GM12892 (cell line): ENCODE data around the gene PRSS36. TPM values are rescaled to one million over a fixed set of nuclear protein-coding genes. Genes with fewer than 3 reads are reported as not detected.
A peak's percentile ranks its signal among the peaks of the same experiment; 100 is the strongest.
"Not testable (repeated sequence)": the region's sequence is repeated elsewhere in the genome, so short reads cannot be mapped to it uniquely, and the experiment has no call there.

Source experiments
- DNase-seq: peaks from one replicate; pipeline ENCODE4 v3.0.0; 2011; ENCODE audit not compliant: insufficient read length
- FAIRE-seq: peaks from 2 replicates; lab custom pipeline; 2011; peaks lifted over from hg19 to GRCh38; lab: Jason Lieb, UNC
- POLR2A ChIP-seq: IDR thresholded peaks from 2 replicates; pipeline ENCODE4 v1.6.1; 2011; ENCODE audit warnings: low read depth, low read length, control low read depth
- POLR2AphosphoS5 ChIP-seq: IDR thresholded peaks from 2 replicates; pipeline ENCODE4 v1.6.1; 2011; ENCODE audit warnings: low read depth, low read length, control low read depth
- TAF1 ChIP-seq: IDR thresholded peaks from 2 replicates; pipeline ENCODE4 v1.6.1; 2011; ENCODE audit warnings: low read depth, mild to moderate bottlenecking, control low read depth, low read length, borderline replicate concordance
- polyA plus RNA-seq: library from polyadenylated mRNA; unstranded; fragments of >200 nt; gene quantifications from one replicate; pipeline ENCODE4 v1.2.1, GENCODE V29; 2012; ENCODE audit warnings: missing spikeins, inconsistent platforms; ENCODE audit not compliant: missing spikeins

Gene PRSS36
- polyA plus RNA-seq = 0.28 TPM

GRCh38 chr16:31149894-31150890, at the start of gene PRSS36:
PRSS36 (minus strand) TSS chr16:31150066; CDS start chr16:31150035, 31 bp downstream.
- TF ChIP-seq POLR2AphosphoS5 (no peak), POLR2A (no peak), TAF1 (no peak)
- FAIRE-seq (no peak), DNase-seq (no peak)

GRCh38 chr16:31199430-31200041, 49.7 kb upstream of the PRSS36 start:
- FAIRE-seq (no peak), DNase-seq (no peak)
- TF ChIP-seq POLR2A (peak; percentile 72), POLR2AphosphoS5 (peak; percentile 80), TAF1 (no peak)

GRCh38 chr16:31198207-31198882, 48.5 kb upstream of the PRSS36 start:
- no peak for FAIRE-seq
- TF ChIP-seq POLR2A = peak; percentile 44; the same call in 1 of the 2 replicates
- TF ChIP-seq TAF1 = no peak
- peak; percentile 79 for TF ChIP-seq POLR2AphosphoS5
- DNase-seq = no peak

GRCh38 chr16:31196324-31197088, 46.6 kb upstream of the PRSS36 start:
- FAIRE-seq = no peak
- TF ChIP-seq POLR2A (peak; percentile 56; the same call in 1 of the 2 replicates), TAF1 (no peak), POLR2AphosphoS5 (peak; percentile 96; the same call in 1 of the 2 replicates)
- no peak for DNase-seq

GRCh38 chr16:31195861-31196260, 46.0 kb upstream of the PRSS36 start:
- FAIRE-seq = not testable (repeated sequence)

GRCh38 chr16:31194898-31195297, 45.0 kb upstream of the PRSS36 start:
- DNase-seq = no peak
- no peak for FAIRE-seq
- TF ChIP-seq TAF1 (no peak), POLR2A (peak; percentile 71), POLR2AphosphoS5 (peak; percentile 95)

More at GRCh38 chr16:31195861-31196260, 46.0 kb upstream of the PRSS36 start:
- not testable (repeated sequence) for DNase-seq

GRCh38 chr16:31193874-31194273, 44.0 kb upstream of the PRSS36 start:
- FAIRE-seq (no peak), DNase-seq (no peak)
- TF ChIP-seq POLR2A (no peak), TAF1 (no peak), POLR2AphosphoS5 (no peak; the same call in 1 of the 2 replicates)

- FAIRE-seq (no peak), DNase-seq (no peak)
- TF ChIP-seq POLR2AphosphoS5 (peak; percentile 57; the same call in 1 of the 2 replicates), POLR2A (peak; percentile 65; the same call in 1 of the 2 replicates), TAF1 (no peak)
These were observed 43.2 kb upstream of the PRSS36 start for GRCh38 chr16:31192856-31193642.

- TF ChIP-seq POLR2AphosphoS5 (peak; percentile 95), TAF1 (no peak), POLR2A (peak; percentile 77)
- DNase-seq (no peak), FAIRE-seq (no peak)
These were observed 42.0 kb upstream of the PRSS36 start for GRCh38 chr16:31191697-31192428.

GRCh38 chr16:31190818-31191444, 41.1 kb upstream of the PRSS36 start:
- TF ChIP-seq POLR2AphosphoS5 (peak; percentile 68), TAF1 (no peak), POLR2A (peak; percentile 47)
- no peak for DNase-seq
- FAIRE-seq = no peak
